ENCODE measurements around the gene FIG4.

DNA sequence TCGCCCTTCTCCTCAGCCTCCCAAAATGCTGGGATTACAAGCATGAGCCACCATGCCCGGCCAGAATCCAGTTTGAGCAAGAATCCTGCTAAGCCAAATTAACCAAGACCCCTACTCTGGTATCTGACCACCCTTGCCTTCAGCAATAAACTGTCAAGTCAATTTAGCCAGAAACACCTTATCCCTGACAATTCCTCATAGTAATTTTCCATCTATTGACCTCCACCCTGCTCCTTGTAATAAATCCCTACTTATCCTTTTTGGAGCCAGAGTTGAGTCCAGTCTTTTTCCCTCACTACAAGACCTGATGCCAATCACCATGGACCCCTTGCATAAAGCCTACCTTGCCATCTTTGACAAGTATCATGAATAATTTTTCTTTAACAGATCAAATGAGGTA is 173.0 kb downstream of the FIG4 start:
- TF ChIP-seq CTCF (conservative IDR thresholded peaks at IDR 0.05; ENCODE audit: low read depth, low read length), result no peak
- TF ChIP-seq EZH2 (IDR thresholded peaks at IDR 0.05; ENCODE audit: low read length, unreplicated experiment), result no peak
- no peak for TF ChIP-seq EZH2phosphoT487 (IDR thresholded peaks at IDR 0.05; ENCODE audit: borderline replicate concordance, low read length)

Data from PC-3 (cell line).